Kidney (tissue), 14 donors: Measurements from ENCODE around the gene GALNT9. TPM values are rescaled to one million over a fixed set of nuclear protein-coding genes. Genes with fewer than 3 reads are reported as not detected.
"Not testable (repeated sequence)": the region's sequence is repeated elsewhere in the genome, so short reads cannot be mapped to it uniquely, and the experiment has no call there.

Source experiments
- DNase-seq, 5 donors: peaks; one replicate each; pipeline ENCODE4 v3.0.0-alpha.2; 2013 to 2020
- FAIRE-seq: peaks from 2 replicates; lab custom pipeline; 2012; peaks lifted over from hg19 to GRCh38; lab: Jason Lieb, UNC
- H3K27ac ChIP-seq, 2 donors: one replicate each; pipeline ENCODE4 v1.7.0; 2013; ENCODE audit warnings: low read depth in 2 of 2, low read length in 2 of 2, inconsistent platforms in 1 of 2
- H3K27me3 ChIP-seq: one replicate; pipeline ENCODE4 v1.7.1; 2013; ENCODE audit warnings: low read length, inconsistent platforms; ENCODE audit not compliant: control insufficient read depth, insufficient read depth
- H3K36me3 ChIP-seq, 3 donors: one replicate each; pipeline versions ENCODE4 v1.7.0 to v1.7.1; 2013; ENCODE audit warnings: low read length in 3 of 3, control low read depth in 1 of 3, inconsistent platforms in 1 of 3; ENCODE audit not compliant: insufficient read depth in 3 of 3, control insufficient read depth in 2 of 3
- H3K4me1 ChIP-seq, 3 donors: one replicate each; pipeline versions ENCODE4 v1.7.0 to v1.7.1; 2013; ENCODE audit warnings: low read length in 3 of 3, inconsistent platforms in 1 of 3, low read depth in 1 of 3; ENCODE audit not compliant: control insufficient read depth in 2 of 3, insufficient read depth in 2 of 3
- H3K4me3 ChIP-seq, 3 donors: one replicate each; pipeline versions ENCODE4 v1.7.0 to v1.8.1; 2013; ENCODE audit warnings: low read length in 3 of 3, control low read depth in 1 of 3, inconsistent platforms in 1 of 3
- H3K9ac ChIP-seq, 3 donors: one replicate each; pipeline versions ENCODE4 v1.7.0 to v1.7.1; 2013; ENCODE audit warnings: low read length in 3 of 3, control low read depth in 1 of 3, inconsistent platforms in 1 of 3
- H3K9me3 ChIP-seq, 3 donors: one replicate each; pipeline versions ENCODE4 v1.7.0 to v1.7.1; 2013; ENCODE audit warnings: low read length in 3 of 3, control low read depth in 1 of 3, inconsistent platforms in 1 of 3; ENCODE audit not compliant: control insufficient read depth in 2 of 3, insufficient read depth in 1 of 3
- CTCF ChIP-seq: IDR thresholded peaks from 3 replicates; pipeline ENCODE4 v1.5.1; 2012; ENCODE audit warnings: mild to moderate bottlenecking, moderate library complexity, borderline replicate concordance; ENCODE audit not compliant: insufficient read depth; ENCODE audit errors: extremely low read depth
- intact Hi-C: fragments of 100-400 bp; cut with DNase I; formaldehyde crosslinking; loops from one replicate; pipeline ENCODE4 v1.11.1; 2022
- polyA plus RNA-seq: library from polyadenylated mRNA; stranded (reverse); fragments of 350-450 nt; fragmentation: Illumina TruSeq; extraction: RNeasy Lipid Tissue Mini Kit (QIAGEN cat#74804); gene quantifications from one replicate; pipeline ENCODE4 v1.2.3, GENCODE V29; 2014; ENCODE audit warnings: low read depth, low replicate concordance; ENCODE audit not compliant: insufficient read depth
- total RNA-seq: library from RNA; stranded (reverse); fragmentation: NEBNext Ultra II Directional; extraction: Animal tissue kit (Norgen Biotek cat#: 25700); gene quantifications from one replicate; pipeline ENCODE4 v1.2.1, GENCODE V29; 2021
- donor health status: control.
- donor health status: control.
- donor health status: control.
- donor health status: control.
- donor health status: control.
- donor health status: DM: yes; HTN: yes; CAD: no.
- donor health status: Normal renal cell carcinoma (clear cell type).

The GALNT9 gene
- total and polyA plus RNA-seq, 2 donors from 2014 or later: 4.8 to 20.7 TPM

DNA sequence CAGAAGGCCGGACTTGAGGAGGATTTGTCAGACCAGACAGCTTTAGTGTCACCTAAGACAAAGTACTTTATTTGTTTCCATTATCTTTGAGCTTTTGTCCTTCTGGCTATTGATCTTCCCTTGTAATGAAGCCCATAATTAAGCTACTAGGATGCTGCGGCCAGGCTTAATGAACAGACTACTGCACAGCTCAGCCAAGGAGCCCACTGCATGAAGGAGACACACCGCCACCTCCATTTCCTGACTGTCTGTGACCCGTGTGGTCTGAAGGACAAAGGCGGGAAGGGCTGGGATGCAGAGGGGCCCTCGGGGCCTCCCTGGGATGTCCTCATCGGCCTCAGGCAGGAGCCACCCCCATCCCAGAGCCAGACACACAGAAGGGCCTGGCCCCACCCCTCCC, 31.0 kb upstream of the GALNT9 start:
- intact Hi-C loops: no loop called here
- FAIRE-seq (no peak), DNase-seq (peak in 1 of 5 donors; percentile 32)
- H3K4me1 ChIP-seq: no peaks in the 10 kb centered on the region
- no peak overlapping the region for H3K4me3 ChIP-seq
- TF ChIP-seq CTCF: no peak
- H3K27ac ChIP-seq: no peak overlapping the region
- H3K27me3 ChIP-seq: no peaks in the 10 kb centered on the region
- no peaks in the 10 kb centered on the region for H3K36me3 ChIP-seq
- no peaks in the 10 kb centered on the region for H3K9me3 ChIP-seq
- no peak overlapping the region for H3K9ac ChIP-seq

- no peaks in the 10 kb centered on the region for H3K36me3 ChIP-seq
- no peak overlapping the region for H3K4me3 ChIP-seq
- H3K9me3 ChIP-seq: no peaks in the 10 kb centered on the region
- FAIRE-seq (no peak), DNase-seq (peak in 2 of 5 donors; percentile 33 to 46)
- H3K27me3 ChIP-seq: no peaks in the 10 kb centered on the region
- no peak for TF ChIP-seq CTCF
- no peaks in the 10 kb centered on the region for H3K4me1 ChIP-seq
- H3K27ac ChIP-seq: no peak overlapping the region
- no peak overlapping the region for H3K9ac ChIP-seq
- intact Hi-C loops: no loop called here
Observed at GRCh38 chr12:132359971-132360370, 30.6 kb upstream of the GALNT9 start.

GRCh38 chr12:132359551-132359950, 30.2 kb upstream of the GALNT9 start:
- Histone ChIP-seq H3K9ac (no peak overlapping the region), H3K4me1 (no peaks in the 10 kb centered on the region), H3K27me3 (no peaks in the 10 kb centered on the region), H3K4me3 (no peak overlapping the region), H3K9me3 (no peaks in the 10 kb centered on the region), H3K27ac (no peak overlapping the region), H3K36me3 (no peaks in the 10 kb centered on the region)
- no peak for TF ChIP-seq CTCF
- FAIRE-seq: no peak
- intact Hi-C loops: no loop called here
- DNase-seq: peak in 1 of 5 donors; percentile 32

DNA sequence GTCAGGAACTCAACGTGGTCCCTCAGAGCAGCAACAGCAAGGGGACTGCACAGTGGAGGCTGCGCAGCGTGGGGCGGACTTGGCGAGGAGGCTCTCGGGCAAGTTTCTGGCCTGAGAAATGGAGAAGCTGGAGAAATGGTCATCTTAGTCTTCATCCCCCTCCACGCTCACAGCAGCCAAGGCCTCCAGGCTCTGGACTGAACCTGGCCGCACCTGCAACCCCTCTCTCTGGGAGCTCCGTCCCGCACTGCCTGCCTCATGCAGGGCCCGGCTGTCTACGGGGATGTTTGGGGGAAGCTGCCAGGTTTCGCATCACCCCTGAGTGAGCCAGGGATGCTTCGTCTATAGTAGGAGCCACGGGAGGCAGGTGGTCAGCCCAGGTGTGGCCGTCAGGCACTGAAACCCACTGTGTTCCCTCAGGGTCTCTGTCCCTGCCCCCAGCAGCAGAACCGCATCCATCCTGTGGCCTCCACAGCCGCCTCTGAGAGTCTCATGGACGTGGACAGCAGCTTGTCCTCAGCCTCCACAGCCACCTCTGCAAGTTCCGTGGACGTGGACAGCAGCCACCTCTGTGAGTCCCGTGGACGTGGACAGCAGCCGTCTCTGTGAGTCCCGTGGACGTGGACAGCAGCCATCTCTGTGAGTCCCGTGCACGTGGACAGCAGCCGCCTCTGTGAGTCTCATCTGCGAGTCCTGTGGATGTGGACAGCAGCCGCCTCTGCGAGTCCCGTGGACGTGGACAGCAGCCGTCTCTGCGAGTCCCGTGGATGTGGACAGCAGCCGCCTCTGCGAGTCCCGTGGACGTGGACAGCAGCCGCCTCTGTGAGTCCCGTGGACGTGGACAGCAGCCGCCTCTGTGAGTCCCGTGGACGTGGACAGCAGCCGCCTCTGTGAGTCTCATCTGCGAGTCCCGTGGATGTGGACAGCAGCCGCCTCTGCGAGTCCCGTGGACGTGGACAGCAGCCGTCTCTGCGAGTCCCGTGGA, 29.1 kb upstream of the GALNT9 start:
- peak in 2 of 5 donors; percentile 28 to 57 for DNase-seq
- not testable (repeated sequence) for FAIRE-seq

More for the DNA sequence above, 29.1 kb upstream of the GALNT9 start:
- H3K27ac ChIP-seq, H3K36me3 ChIP-seq, H3K9me3 ChIP-seq, H3K27me3 ChIP-seq, H3K9ac ChIP-seq, intact Hi-C loops, H3K4me1 ChIP-seq, H3K4me3 ChIP-seq: not testable (repeated sequence)
